Gastroesophageal sphincter (tissue), 4 donors: ENCODE measurements around the gene SLCO1A2. TPM values are rescaled to one million over a fixed set of nuclear protein-coding genes. Genes with fewer than 3 reads are reported as not detected.

Experiments
- ATAC-seq: fragments of 150-250 bp; one replicate; pipeline ENCODE4 v1.9.1; 2016; ENCODE audit warnings: mild to moderate bottlenecking, moderate library complexity
- H3K27ac ChIP-seq, 4 donors: fragments of 200-600 bp; sonication (generic) in 3 of 4; 1 replicate in 3 of 4; 2 replicates in 1 of 4; pipeline ENCODE4 v1.5.1; 2016 to 2019
- H3K27me3 ChIP-seq: fragments of 200-600 bp; sonication (generic); one replicate; pipeline ENCODE4 v1.5.1; 2019
- H3K36me3 ChIP-seq, 2 donors: fragments of 200-600 bp; sonication (generic); one replicate each; pipeline ENCODE4 v1.5.1; 2019; ENCODE audit warnings: control low read depth in 1 of 2
- H3K4me1 ChIP-seq, 3 donors: fragments of 200-600 bp; sonication (generic); 1 replicate in 2 of 3; 2 replicates in 1 of 3; pipeline ENCODE4 v1.5.1; 2016 to 2019; ENCODE audit warnings: control low read depth in 2 of 3
- H3K4me3 ChIP-seq, 2 donors: fragments of 200-600 bp; sonication (generic); one replicate each; pipeline ENCODE4 v1.5.1; 2019; ENCODE audit warnings: mild to moderate bottlenecking in 1 of 2, moderate library complexity in 1 of 2
- H3K9me3 ChIP-seq, 3 donors: fragments of 200-600 bp; sonication (generic); one replicate each; pipeline ENCODE4 v1.5.1; 2017 to 2019; ENCODE audit warnings: control low read depth in 2 of 3
- CTCF ChIP-seq, 4 experiments: fragments of 200-600 bp in 2 of 4; fragments of 450-650 bp in 2 of 4; sonication (generic) in 1 of 4; IDR thresholded peaks; one replicate each; pipeline ENCODE4 v1.5.1; 2017 to 2019; ENCODE audit warnings: antibody characterized with exemption in 4 of 4, mild to moderate bottlenecking in 2 of 4, moderate library complexity in 2 of 4
- EP300 ChIP-seq: sonication (generic); formaldehyde crosslinking; IDR thresholded peaks from one replicate; pipeline ENCODE4 v1.6.1; 2017; ENCODE audit warnings: antibody characterized with exemption, mild to moderate bottlenecking
- POLR2A ChIP-seq, 2 donors: fragments of 450-650 bp; IDR thresholded peaks; one replicate each; pipeline ENCODE4 v1.6.1; 2017; ENCODE audit warnings: antibody characterized with exemption in 2 of 2, mild to moderate bottlenecking in 2 of 2, moderate library complexity in 1 of 2
- POLR2AphosphoS5 ChIP-seq: sonication (generic); formaldehyde crosslinking; IDR thresholded peaks from one replicate; pipeline ENCODE4 v1.6.1; 2017; ENCODE audit warnings: antibody characterized with exemption
- WGBS, 2 donors: methylation state at CpG; one replicate each; pipeline ENCODE4 v1.1.5; 2018; ENCODE audit warnings: low coverage in 1 of 2; 5-methylcytosine and 5-hydroxymethylcytosine counted together
- total RNA-seq, 4 donors: library from RNA; depleted of rRNA; stranded (reverse); fragments of >200 nt; gene quantifications; one replicate each; pipeline ENCODE4 v1.1.0, GENCODE V29; 2016

Gene SLCO1A2
- total RNA-seq, 4 donors from 2014 or later: 0.04 TPM; not detected in 3

GRCh38 chr12:21223930-21224329 is 110.8 kb downstream of the SLCO1A2 start:
- no peak overlapping the region for H3K4me3 ChIP-seq
- TF ChIP-seq EP300 (no peak), POLR2AphosphoS5 (no peak), POLR2A (IDR thresholded peaks at IDR 0.05) (no peak), CTCF (IDR thresholded peaks at IDR 0.05) (no peak)

GRCh38 chr12:21221778-21222177 is 112.9 kb downstream of the SLCO1A2 start:
- Histone ChIP-seq H3K27me3 (no peaks in the 10 kb centered on the region), H3K36me3 (no peaks in the 10 kb centered on the region), H3K27ac (no peak overlapping the region), H3K4me3 (no peak overlapping the region), H3K9me3 (no peaks in the 10 kb centered on the region), H3K4me1 (no peaks in the 10 kb centered on the region)
- TF ChIP-seq EP300 (no peak), POLR2A (IDR thresholded peaks at IDR 0.05) (no peak), POLR2AphosphoS5 (no peak), CTCF (IDR thresholded peaks at IDR 0.05) (no peak)
- no peak for ATAC-seq

More at GRCh38 chr12:21223930-21224329, 110.8 kb downstream of the SLCO1A2 start:
- Histone ChIP-seq H3K27me3 (no peaks in the 10 kb centered on the region), H3K27ac (no peak overlapping the region), H3K4me1 (no peaks in the 10 kb centered on the region), H3K36me3 (no peaks in the 10 kb centered on the region), H3K9me3 (no peaks in the 10 kb centered on the region)
- no peak for ATAC-seq

GRCh38 chr12:21221072-21221471 is 113.6 kb downstream of the SLCO1A2 start:
- H3K27me3 ChIP-seq: no peaks in the 10 kb centered on the region
- no peak overlapping the region for H3K27ac ChIP-seq
- ATAC-seq: no peak
- H3K36me3 ChIP-seq: no peaks in the 10 kb centered on the region
- no peaks in the 10 kb centered on the region for H3K4me1 ChIP-seq
- no peak overlapping the region for H3K4me3 ChIP-seq
- TF ChIP-seq POLR2A (IDR thresholded peaks at IDR 0.05): no peak
- H3K9me3 ChIP-seq: no peaks in the 10 kb centered on the region

GRCh38 chr12:21220266-21220665 is 114.5 kb downstream of the SLCO1A2 start:
- no peaks in the 10 kb centered on the region for H3K9me3 ChIP-seq
- ATAC-seq: no peak

GRCh38 chr12:21219206-21219605 is 115.5 kb downstream of the SLCO1A2 start:
- 35 to 44% methylated on average over 2 of the region's 2 CpGs for WGBS, 2 donors
- H3K9me3 ChIP-seq: no peaks in the 10 kb centered on the region
- no peaks in the 10 kb centered on the region for H3K4me1 ChIP-seq
- ATAC-seq: no peak
- TF ChIP-seq POLR2A (IDR thresholded peaks at IDR 0.05) (no peak), CTCF (IDR thresholded peaks at IDR 0.05) (no peak), POLR2AphosphoS5 (no peak), EP300 (no peak)
- no peak overlapping the region for H3K27ac ChIP-seq
- H3K27me3 ChIP-seq: no peaks in the 10 kb centered on the region
- H3K4me3 ChIP-seq: no peak overlapping the region
- no peaks in the 10 kb centered on the region for H3K36me3 ChIP-seq

More at GRCh38 chr12:21220266-21220665, 114.5 kb downstream of the SLCO1A2 start:
- Histone ChIP-seq H3K36me3 (no peaks in the 10 kb centered on the region), H3K27me3 (no peaks in the 10 kb centered on the region), H3K4me3 (no peak overlapping the region), H3K27ac (no peak overlapping the region), H3K4me1 (no peaks in the 10 kb centered on the region)
- 51 to 68% methylated on average over 3 of the region's 3 CpGs for WGBS, 2 donors
- TF ChIP-seq EP300 (no peak), CTCF (IDR thresholded peaks at IDR 0.05) (no peak), POLR2AphosphoS5 (no peak), POLR2A (IDR thresholded peaks at IDR 0.05) (no peak)

Other genes starting within 250 kb of the SLCO1A2 start
- not detected for gene SLCO1B1, start 203.7 kb downstream of the SLCO1A2 start, total RNA-seq
- not detected for gene IAPP, start 38.0 kb upstream of the SLCO1A2 start, total RNA-seq
- gene PYROXD1, start 102.7 kb upstream of the SLCO1A2 start, total RNA-seq: 10 to 100 TPM; 17.9 to 22.1 (median 20.1) TPM
- 10 to 100 TPM; 44.6 to 75.0 (median 58.2) TPM for gene RECQL, start 166.7 kb upstream of the SLCO1A2 start, total RNA-seq
- gene GOLT1B, start 166.9 kb upstream of the SLCO1A2 start, total RNA-seq: 10 to 100 TPM; 16.9 to 24.4 (median 20.9) TPM
- 1 to 10 TPM in 1 of 4 donors, under 1 TPM in 3; 0.15 to 1.2 (median 0.67) TPM for gene SPX, start 191.4 kb upstream of the SLCO1A2 start, total RNA-seq